NCI-H748 (cell line): ENCODE data around the gene BANP.
"Not testable (repeated sequence)": the region's sequence is repeated elsewhere in the genome, so short reads cannot be mapped to it uniquely, and the experiment has no call there.

ENCODE experiments used
- DNase-seq: peaks from one replicate; lab custom pipeline; 2025; ENCODE audit not compliant: unreplicated experiment; lab: John Stamatoyannopoulos, UW

Gene BANP

GRCh38 chr16:88044121-88044581 lies 92.9 kb downstream of the BANP start:
- DNase-seq, result not testable (repeated sequence)

- not testable (repeated sequence) for DNase-seq
Measured at GRCh38 chr16:88045361-88045760, 94.1 kb downstream of the BANP start.

- DNase-seq, result no peak
Measured at GRCh38 chr16:88045820-88046303, 94.6 kb downstream of the BANP start.

- DNase-seq, result no peak
Measured at GRCh38 chr16:88047462-88047861, 96.2 kb downstream of the BANP start.

- DNase-seq, result no peak
Measured at GRCh38 chr16:88048985-88049384, 97.8 kb downstream of the BANP start.

- DNase-seq, result no peak
Measured at GRCh38 chr16:88049561-88050545, 98.6 kb downstream of the BANP start.

- DNase-seq, result no peak
Measured at GRCh38 chr16:88050952-88051660, 99.9 kb downstream of the BANP start.

- DNase-seq, result no peak
Measured at GRCh38 chr16:88052661-88053060, 101.4 kb downstream of the BANP start.

- not testable (repeated sequence) for DNase-seq
Measured at GRCh38 chr16:88053479-88053878, 102.2 kb downstream of the BANP start.

- DNase-seq, result no peak
Measured at GRCh38 chr16:88055356-88055755, 104.1 kb downstream of the BANP start.

- DNase-seq, result no peak
Measured at GRCh38 chr16:88056212-88056611, 105.0 kb downstream of the BANP start.

- DNase-seq, result no peak
Measured at GRCh38 chr16:88057656-88058055, 106.4 kb downstream of the BANP start.

GRCh38 chr16:88058136-88058535 lies 106.9 kb downstream of the BANP start:
- DNase-seq, result no peak

GRCh38 chr16:88058817-88059216 lies 107.6 kb downstream of the BANP start:
- DNase-seq, result no peak

- no peak for DNase-seq
Measured at GRCh38 chr16:88059701-88060386, 108.6 kb downstream of the BANP start.

GRCh38 chr16:88060524-88061219 lies 109.4 kb downstream of the BANP start:
- DNase-seq, result no peak

GRCh38 chr16:88061346-88062110 lies 110.3 kb downstream of the BANP start:
- DNase-seq, result no peak

- no peak for DNase-seq
Measured at GRCh38 chr16:88062341-88063210, 111.3 kb downstream of the BANP start.
